Breast epithelium (tissue), 3 donors: ENCODE results near the gene DAPK2.

Experiments
- CTCF ChIP-seq, 3 donors: fragments of 450-650 bp; IDR thresholded peaks; one replicate each; pipeline ENCODE4 v1.5.1; 2016 to 2017; ENCODE audit warnings: antibody characterized with exemption in 3 of 3, mild to moderate bottlenecking in 3 of 3, moderate library complexity in 3 of 3
- POLR2AphosphoS5 ChIP-seq, 3 donors: sonication (generic); formaldehyde crosslinking; IDR thresholded peaks; one replicate each; pipeline ENCODE4 v1.6.1; 2017; ENCODE audit warnings: antibody characterized with exemption in 3 of 3

GRCh38 chr15:64092075-64092820 is 46.0 kb upstream of the DAPK2 start:
- no peak for TF ChIP-seq CTCF (IDR thresholded peaks at IDR 0.05)
- no peak for TF ChIP-seq POLR2AphosphoS5 (IDR thresholded peaks at IDR 0.05)
